Left ventricle myocardium superior (tissue), 1 donor: ENCODE measurements around the gene TANGO6. TPM values are rescaled to one million over a fixed set of nuclear protein-coding genes. Genes with fewer than 3 reads are reported as not detected.
A peak's percentile ranks its signal among the peaks of the same experiment; 100 is the strongest.
"Not testable (repeated sequence)": the region's sequence is repeated elsewhere in the genome, so short reads cannot be mapped to it uniquely, and the experiment has no call there.

Experiments
- ATAC-seq: fragments of 200-7000 bp; cut with Tn5 transposase; one replicate; pipeline ENCODE4 v1.9.1; 2020; ENCODE audit warnings: mild to moderate bottlenecking, moderate library complexity
- DNase-seq: peaks from one replicate; pipeline ENCODE4 v3.0.0-alpha.2; 2020
- intact Hi-C: fragments of 100-400 bp; cut with micrococcal nuclease; formaldehyde crosslinking; loops from one replicate; pipeline ENCODE4 v1.11.0; 2022
- long read RNA-seq: library from polyadenylated mRNA; unstranded; transcript quantifications from one replicate; pipeline ENCODE4 v2.0.0, GENCODE V29; 2021
- total RNA-seq: library from RNA; stranded (reverse); fragmentation: NEBNext Ultra II Directional; extraction: Animal tissue kit (Norgen Biotek cat#: 25700); gene quantifications from one replicate; pipeline ENCODE4 v1.2.1, GENCODE V29; 2021
- donor health status: DM: no; HTN: yes; CAD: no; lungs with severe emphysema.

TANGO6 gene
- 9.3 TPM for total RNA-seq
- long read RNA-seq, full-length matches to known transcripts, result 12 of 13 reads
- long read RNA-seq, partial matches to known transcripts, result 1 of 13 reads
- long read RNA-seq, other reads (novel, unspliced or antisense), result 0 of 13 reads

DNA sequence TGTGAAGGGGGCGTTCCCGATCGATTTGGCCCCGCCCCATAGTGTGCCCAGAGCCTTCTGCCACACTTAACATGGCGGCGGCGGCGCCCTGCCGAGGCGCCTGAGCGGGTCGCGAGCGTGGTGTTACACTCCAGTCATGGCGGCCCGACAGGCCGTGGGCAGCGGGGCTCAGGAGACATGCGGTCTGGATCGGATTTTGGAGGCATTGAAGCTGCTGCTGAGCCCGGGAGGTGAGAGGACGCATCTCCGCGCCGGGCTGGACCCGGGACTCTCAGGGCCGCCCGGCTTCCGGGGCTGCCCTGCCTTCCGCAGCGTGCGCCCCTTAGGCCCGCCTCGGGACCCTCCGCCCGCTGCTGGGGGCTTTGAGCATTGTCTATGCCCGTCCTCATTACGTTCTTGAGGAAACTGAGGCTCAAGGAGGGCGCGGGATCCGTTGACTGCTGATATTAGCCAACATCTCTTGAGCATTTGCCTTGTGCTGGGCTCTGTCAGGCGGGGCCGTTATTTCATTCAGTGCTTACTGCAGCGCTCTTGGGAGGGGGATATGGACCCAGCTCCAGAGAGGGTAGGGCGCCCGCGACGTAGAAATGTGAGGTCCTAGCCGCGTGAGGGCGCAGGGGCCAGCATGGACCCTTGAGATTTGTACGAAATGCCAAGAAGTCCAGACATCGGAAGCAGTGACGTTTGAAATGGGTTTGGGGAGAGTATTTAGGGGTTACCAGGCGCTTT lies at the start of gene TANGO6:
TANGO6 (plus strand) TSS at position 50 of the 729 bp plus-strand sequence; CDS start at position 137, 87 bp downstream.
- DNase-seq (peak; percentile 93), ATAC-seq (peak; percentile 99)
- intact Hi-C loops, result no loop called here

GRCh38 chr16:68798398-68798797 lies 44.9 kb upstream of the TANGO6 start:
- ATAC-seq (no peak), DNase-seq (no peak)
- intact Hi-C loops, result loop anchor here (10.0 kb wide), 1 partner anchor 274 kb away; no protein-coding TSS in a partner anchor

GRCh38 chr16:68800257-68800875 lies 43.0 kb upstream of the TANGO6 start:
- intact Hi-C loops, result no loop called here
- ATAC-seq (peak; percentile 74), DNase-seq (no peak)

DNA sequence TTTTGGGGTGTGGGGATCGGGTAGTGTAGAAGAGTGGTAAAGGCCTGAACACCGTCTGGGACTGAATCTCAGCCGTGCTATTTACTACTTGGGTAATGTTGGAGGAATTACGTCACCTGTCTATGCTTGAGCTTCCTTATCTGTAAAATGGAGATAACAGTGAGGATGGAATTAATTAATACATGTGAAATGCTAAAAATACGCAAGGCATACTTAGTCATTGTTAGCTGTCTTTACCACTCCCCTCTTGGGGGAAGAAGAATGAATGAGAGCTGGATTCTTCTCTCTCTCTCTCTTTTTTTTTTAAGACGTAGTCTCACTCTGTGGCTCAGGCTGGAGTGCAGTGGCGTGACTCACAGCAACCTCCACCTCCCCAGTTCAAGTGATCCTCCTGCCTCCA lies 41.1 kb upstream of the TANGO6 start:
- intact Hi-C loops, result no loop called here
- ATAC-seq (no peak), DNase-seq (no peak)

DNA sequence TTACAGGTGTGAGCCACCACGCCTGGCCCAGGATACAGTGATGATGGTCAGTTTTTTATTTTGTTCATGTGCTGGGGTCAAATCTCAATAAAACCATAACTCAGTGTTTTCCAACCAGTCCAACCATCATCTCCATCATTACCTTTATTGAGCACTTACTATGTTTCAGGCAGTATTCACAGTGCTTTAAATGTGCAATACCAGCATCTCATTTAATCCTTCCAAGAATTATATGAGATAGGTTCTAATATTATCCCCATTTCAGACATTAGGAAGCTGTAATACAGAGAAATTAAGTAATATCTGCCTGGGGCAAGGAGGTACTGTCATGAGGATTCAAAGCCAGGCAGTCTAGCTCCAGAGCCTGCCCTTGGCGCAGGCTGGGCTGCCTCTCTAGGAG lies 36.9 kb upstream of the TANGO6 start:
- intact Hi-C loops, result no loop called here
- DNase-seq (no peak), ATAC-seq (no peak)

- no peak for ATAC-seq
- intact Hi-C loops, result no loop called here
- no peak for DNase-seq
These were observed 36.4 kb upstream of the TANGO6 start for GRCh38 chr16:68806981-68807380.

- intact Hi-C loops, result no loop called here
- DNase-seq, result no peak
- no peak for ATAC-seq
These were observed 28.8 kb upstream of the TANGO6 start for GRCh38 chr16:68814516-68814915.

- ATAC-seq (no peak), DNase-seq (no peak)
- intact Hi-C loops, result no loop called here
These were observed 19.8 kb upstream of the TANGO6 start for GRCh38 chr16:68823401-68824135.

- DNase-seq (no peak), ATAC-seq (no peak)
- intact Hi-C loops, result no loop called here
These were observed 17.9 kb upstream of the TANGO6 start for GRCh38 chr16:68825427-68825826.

- DNase-seq (no peak), ATAC-seq (no peak)
- intact Hi-C loops, result no loop called here
These were observed 16.7 kb upstream of the TANGO6 start for GRCh38 chr16:68826652-68827051.

DNA sequence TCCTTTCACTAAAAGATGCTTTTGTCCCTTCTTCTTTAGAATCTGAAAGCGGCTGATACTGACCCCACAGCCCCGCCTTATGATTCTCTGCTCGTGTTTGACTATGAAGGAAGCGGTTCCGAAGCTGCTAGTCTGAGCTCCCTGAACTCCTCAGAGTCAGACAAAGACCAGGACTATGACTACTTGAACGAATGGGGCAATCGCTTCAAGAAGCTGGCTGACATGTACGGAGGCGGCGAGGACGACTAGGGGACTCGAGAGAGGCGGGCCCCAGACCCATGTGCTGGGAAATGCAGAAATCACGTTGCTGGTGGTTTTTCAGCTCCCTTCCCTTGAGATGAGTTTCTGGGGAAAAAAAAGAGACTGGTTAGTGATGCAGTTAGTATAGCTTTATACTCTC lies 10.1 kb upstream of the TANGO6 start:
- intact Hi-C loops, result no loop called here
- no peak for ATAC-seq
- DNase-seq, result no peak

DNA sequence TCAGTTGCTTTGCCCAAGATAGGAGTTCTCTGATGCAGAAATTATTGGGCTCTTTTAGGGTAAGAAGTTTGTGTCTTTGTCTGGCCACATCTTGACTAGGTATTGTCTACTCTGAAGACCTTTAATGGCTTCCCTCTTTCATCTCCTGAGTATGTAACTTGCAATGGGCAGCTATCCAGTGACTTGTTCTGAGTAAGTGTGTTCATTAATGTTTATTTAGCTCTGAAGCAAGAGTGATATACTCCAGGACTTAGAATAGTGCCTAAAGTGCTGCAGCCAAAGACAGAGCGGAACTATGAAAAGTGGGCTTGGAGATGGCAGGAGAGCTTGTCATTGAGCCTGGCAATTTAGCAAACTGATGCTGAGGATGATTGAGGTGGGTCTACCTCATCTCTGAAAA lies 8.8 kb upstream of the TANGO6 start:
- DNase-seq (no peak), ATAC-seq (no peak)
- intact Hi-C loops, result no loop called here

DNA sequence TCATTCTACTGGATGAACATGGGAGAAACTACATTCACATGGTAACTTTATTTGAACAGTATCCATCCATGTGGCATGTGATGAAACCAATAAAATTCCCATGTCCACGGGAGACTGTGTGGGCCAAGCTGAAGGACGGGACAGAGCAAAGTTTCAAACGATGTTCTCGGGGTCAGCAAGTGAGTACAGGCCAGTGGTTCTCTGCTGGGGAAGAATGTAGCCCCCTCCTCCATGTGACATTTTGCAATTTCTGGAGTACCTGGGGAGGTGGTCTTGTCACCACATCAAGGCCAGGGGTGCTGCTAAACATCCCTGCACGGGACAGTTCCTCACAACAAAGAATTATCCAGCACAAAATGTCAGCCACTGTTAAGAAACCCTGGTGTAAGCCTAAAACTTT lies 7.4 kb upstream of the TANGO6 start:
- intact Hi-C loops, result no loop called here
- no peak for ATAC-seq
- DNase-seq, result no peak

DNA sequence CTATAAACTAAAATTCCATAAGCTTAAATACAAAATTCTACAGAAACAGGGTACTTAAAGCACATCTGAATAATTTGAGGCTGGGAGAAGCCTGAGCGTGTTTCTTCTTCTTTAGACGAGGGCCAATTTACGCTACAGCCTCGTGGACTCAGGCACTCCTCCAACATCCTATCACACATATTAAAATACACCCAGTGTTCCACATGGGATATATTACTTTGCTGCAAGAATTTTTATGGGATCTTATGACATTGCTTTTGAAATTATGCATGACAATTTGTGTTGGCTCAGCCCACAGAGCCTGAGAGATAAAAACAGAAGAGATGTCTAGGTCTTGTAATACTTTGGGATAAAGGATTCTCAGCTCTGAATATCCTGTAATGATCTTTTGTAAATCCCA lies 3.5 kb upstream of the TANGO6 start:
- intact Hi-C loops, result no loop called here
- ATAC-seq, result no peak
- DNase-seq, result no peak

DNA sequence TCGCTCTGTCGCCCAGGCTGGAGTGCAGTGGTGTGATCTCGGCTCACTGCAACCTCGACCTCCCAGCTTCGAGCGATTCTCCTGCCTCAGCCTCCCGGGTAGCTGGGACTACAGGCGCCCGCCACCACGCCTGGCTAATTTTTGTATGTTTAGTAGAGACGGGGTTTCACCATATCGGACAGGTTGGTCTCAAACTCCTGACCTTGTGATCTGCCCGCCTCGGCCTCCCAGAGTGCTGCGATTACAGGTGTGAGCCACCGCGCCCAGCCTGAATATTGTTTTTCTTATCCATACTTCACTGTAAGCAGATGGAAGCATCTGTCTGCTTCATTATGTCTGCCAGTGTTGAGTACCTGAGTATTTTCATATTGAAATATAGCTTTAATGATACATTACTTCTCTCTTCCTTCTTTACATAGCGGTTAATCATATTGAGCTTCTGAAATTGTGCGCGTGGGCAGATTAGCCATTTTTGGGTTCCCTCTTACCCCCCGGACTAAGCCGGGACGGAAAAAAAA lies 308 bp upstream of the TANGO6 start:
- ATAC-seq, intact Hi-C loops: not testable (repeated sequence)
- DNase-seq, result peak; percentile 31

- ATAC-seq, result peak; percentile 5
- intact Hi-C loops, result no loop called here
- DNase-seq, result no peak
These were observed 857 bp downstream of the TANGO6 start for GRCh38 chr16:68844211-68844564.

DNA sequence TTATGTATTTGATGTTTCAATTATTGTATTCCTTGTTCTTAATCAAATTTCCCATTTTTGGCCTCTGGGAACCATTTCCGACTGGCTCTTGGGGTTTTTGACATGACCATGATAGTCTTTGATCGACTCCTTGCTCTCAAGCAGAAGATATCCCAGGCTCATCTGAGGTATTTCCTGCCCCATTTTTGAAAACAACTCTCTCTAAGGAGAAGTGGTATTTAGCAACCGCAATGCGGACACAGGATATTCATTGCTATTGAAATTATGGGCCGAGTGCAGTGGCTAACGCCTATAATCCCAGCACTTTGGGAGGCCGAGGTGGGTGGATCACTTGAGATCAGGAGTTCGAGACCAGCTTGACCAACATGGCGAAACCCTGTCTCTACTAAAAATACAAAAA lies 5.5 kb downstream of the TANGO6 start:
- no peak for DNase-seq
- no peak for ATAC-seq
- intact Hi-C loops, result no loop called here

- intact Hi-C loops, result no loop called here
- no peak for DNase-seq
- ATAC-seq, result no peak
These were observed 7.2 kb downstream of the TANGO6 start for GRCh38 chr16:68850481-68850880.

- no peak for DNase-seq
- ATAC-seq, result no peak
- intact Hi-C loops, result no loop called here
These were observed 8.3 kb downstream of the TANGO6 start for GRCh38 chr16:68851601-68852000.

GRCh38 chr16:68857479-68857878 lies 14.1 kb downstream of the TANGO6 start:
- no peak for ATAC-seq
- DNase-seq, result no peak
- intact Hi-C loops, result no loop called here
